COLO829 (cell line): ENCODE results near the gene ZNF418.
"Not testable (repeated sequence)": the region's sequence is repeated elsewhere in the genome, so short reads cannot be mapped to it uniquely, and the experiment has no call there.

Experiments
- DNase-seq: peaks from one replicate; pipeline ENCODE4 v3.0.0; 2012; ENCODE audit warnings: low spot score

The ZNF418 gene

DNA sequence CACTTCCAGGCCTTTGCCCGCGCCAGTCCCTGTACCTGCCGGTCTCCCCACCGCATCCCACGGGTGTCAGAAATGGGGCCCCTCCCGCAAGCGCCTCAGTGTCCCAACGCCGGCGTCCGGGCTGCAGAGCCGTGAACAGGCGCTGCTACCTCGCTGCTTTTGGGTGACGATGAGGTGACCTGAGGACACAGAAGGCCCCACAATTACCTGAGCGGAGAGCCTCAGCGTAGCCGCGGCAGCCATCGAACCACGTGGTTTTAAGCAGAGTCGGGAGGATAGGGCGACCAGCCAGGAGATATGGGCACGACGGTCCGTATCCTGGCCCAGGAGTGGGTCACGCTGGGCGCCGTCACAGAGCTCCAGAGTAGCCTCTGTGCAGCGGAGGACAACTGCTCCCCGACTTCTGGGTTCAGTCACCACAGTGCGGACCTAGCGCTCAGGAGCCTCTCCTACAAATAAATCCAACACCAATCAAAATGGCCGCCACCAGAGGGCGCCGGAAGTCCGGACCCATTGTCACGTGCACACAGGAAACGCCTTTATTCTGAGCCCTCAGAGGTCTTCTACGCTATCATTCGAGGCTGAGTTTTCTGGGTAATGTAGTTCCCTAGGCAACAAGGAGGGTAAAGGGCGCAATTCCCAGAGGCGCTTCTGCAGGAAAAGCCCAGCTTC, 46.5 kb downstream of the ZNF418 start, which contains the start of gene ZNF814:
ZNF814 (minus strand) TSS at position 478 of the 672 bp plus-strand sequence; CDS start at position 243, 235 bp downstream.
- no peak for DNase-seq

DNA sequence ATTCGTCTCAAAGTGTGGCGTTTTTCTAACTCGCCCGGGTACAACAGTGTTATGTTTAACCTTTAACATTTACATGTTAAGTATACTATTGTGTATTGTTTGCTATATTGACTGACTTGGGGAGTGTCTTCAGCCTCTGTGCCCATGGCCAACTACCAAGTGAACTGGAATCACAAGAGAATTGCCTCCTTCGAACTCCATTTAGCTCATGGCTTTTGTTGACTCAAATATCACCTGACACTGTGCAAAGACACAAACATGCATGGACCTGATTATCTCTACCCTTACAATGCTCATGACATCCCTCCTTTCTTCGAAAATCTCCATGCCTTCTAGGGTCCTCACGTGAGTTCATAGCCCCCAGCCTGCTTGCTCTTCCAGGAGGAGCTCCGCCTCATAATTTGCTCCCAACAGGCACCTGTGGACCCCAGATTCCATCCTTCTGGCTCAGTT, 47.1 kb downstream of the ZNF418 start:
- DNase-seq = no peak

DNA sequence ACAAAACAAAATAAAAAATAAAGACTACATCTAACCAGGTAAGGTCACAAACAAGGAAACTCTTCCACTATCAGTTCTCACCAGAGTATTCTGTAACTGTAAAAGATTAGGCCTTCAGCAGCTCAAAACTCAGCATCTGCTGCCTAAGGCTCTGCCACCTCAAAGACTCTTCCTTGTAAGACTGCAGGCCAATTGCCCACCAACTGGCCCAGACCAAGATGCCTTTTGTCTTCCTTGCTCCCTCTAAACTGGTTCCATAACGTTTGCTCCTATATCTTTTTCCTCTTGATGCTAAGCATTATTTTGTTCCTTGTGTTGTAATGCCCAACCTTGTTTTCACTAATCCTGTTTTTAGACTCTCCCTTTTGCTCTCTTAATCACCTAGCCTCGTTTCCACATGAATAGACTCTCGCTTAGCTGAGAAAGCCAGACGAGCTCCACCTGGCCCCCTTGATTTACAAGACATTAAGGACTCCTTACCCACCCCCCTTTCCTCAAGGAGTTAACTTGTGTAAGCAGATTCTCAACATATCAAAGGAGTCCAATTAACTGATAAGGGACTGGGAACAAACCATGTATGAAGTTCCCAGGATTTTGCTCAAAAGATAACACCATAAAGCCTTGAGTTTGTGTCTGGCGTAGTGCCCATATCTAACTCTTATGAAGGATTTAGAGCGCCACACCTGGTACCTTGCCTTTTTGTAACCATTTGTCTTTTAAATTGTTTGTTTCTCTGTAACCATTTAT, 47.8 kb downstream of the ZNF418 start:
- no peak for DNase-seq

DNA sequence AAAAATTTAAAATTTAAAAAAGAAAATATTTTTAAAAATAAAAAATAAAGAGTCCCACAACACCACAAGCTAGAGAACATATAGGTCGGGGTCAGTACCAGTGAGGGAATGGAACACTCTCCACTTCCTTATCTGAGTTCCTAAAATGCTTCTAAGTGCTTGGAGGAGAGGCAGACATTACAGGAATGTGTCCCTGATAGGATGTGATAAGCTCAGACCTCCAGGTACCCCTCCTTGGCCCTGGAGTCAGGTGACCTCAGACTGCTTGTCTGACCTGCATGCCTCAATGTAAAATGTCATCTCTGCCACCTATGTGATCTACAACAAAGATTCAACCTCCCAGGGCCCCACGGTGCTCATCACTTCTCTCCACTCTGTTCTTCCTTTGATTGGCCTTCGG, 49.2 kb downstream of the ZNF418 start:
- DNase-seq = no peak

DNA sequence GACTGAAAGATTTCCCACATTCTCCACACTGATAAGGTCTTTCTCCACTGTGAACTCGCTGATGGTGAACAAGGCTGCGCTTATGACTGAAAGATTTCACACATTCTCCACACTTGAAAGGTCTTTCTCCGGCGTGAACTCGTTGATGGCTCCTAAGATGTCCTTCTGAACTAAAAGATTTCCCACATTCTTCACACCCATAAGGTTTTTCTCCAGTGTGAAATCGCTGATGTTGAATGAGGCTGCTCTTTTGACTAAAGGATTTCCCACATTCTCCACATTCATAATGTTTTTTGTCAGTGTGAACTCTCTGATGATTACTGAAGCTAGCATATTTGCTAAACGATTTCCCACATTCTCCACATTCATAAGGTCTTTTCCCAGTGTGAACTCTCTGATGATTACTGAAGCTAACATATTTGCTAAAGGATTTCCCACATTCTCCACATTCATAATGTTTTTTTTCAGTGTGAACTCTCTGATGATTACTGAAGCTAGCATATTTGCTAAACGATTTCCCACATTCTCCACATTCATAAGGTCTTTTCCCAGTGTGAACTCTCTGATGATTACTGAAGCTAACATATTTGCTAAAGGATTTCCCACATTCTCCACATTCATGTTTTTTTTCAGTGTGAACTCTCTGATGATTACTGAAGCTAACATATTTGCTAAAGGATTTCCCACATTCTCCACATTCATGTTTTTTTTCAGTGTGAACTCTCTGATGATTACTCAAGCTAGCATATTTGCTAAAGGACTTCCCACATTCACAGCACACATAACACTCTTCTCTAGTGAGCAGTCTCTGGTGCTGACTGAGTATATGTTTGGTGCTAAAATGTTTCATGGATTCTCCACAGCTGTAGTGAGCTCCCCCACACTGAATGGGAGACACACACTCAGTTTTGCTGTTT, 61.1 kb downstream of the ZNF418 start:
- DNase-seq = not testable (repeated sequence)

DNA sequence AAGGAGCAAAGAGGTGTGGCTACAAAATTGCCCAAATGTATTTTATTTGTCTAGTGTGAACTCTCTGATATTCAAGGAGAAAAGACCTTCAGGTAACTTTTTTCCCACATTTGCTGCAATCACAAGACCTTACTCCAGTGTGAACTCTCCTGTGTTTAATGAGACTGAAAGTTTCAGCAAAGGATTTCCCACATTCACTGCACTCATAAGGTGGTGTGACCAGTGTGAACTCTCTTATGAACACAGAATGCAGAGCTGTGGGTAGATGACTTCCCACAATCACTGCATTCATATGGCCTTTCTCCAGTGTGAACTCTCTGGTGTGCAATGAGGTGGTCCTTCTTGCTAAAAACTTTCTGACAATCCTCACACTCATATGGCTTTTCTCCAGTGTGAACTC, 62.8 kb downstream of the ZNF418 start:
- DNase-seq = no peak
